ENCODE data around the gene NEK1. TPM values are rescaled to one million over a fixed set of nuclear protein-coding genes. Genes with fewer than 3 reads are reported as not detected.

NEK1 gene
- total RNA-seq, 1 experiment from 2014 or later, result 6.0 TPM

DNA sequence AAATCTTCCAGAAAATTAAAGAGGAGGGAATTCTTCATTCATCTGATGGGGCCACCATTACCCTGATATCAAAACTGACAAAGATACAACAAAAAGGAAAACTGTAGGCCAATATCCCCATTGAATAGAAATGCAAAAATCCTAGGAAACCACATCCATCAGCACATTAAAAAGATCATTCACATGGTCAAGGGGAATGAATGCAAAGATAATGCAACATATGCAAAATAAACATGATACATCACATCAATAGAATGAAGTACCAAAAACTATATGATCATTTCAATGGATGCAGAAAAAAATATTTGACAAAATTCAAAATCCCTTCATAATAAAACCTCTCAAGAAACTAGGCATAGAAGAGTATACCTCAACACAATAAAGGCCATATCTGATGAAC lies 232.7 kb downstream of the NEK1 start:
- DNase-seq, result no peak
- H3K9me3 Mint-ChIP-seq (ENCODE audit: low read depth, unreplicated experiment), result peaks cover 19% of the 10 kb centered on the region
- no peak overlapping the region for H3K27ac Mint-ChIP-seq (ENCODE audit: unreplicated experiment)
- peaks cover 5% of the 10 kb centered on the region for H3K4me1 Mint-ChIP-seq (ENCODE audit: low read depth, unreplicated experiment)
- no TSS peak for BruUV-seq (replicated peaks)
- H3K4me3 Mint-ChIP-seq (ENCODE audit: low read depth, unreplicated experiment), result no peak overlapping the region
- H3K27me3 Mint-ChIP-seq (ENCODE audit: unreplicated experiment), result no peaks in the 10 kb centered on the region
- TF ChIP-seq, protein P1, sequence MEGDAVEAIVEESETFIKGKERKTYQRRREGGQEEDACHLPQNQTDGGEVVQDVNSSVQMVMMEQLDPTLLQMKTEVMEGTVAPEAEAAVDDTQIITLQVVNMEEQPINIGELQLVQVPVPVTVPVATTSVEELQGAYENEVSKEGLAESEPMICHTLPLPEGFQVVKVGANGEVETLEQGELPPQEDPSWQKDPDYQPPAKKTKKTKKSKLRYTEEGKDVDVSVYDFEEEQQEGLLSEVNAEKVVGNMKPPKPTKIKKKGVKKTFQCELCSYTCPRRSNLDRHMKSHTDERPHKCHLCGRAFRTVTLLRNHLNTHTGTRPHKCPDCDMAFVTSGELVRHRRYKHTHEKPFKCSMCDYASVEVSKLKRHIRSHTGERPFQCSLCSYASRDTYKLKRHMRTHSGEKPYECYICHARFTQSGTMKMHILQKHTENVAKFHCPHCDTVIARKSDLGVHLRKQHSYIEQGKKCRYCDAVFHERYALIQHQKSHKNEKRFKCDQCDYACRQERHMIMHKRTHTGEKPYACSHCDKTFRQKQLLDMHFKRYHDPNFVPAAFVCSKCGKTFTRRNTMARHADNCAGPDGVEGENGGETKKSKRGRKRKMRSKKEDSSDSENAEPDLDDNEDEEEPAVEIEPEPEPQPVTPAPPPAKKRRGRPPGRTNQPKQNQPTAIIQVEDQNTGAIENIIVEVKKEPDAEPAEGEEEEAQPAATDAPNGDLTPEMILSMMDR (IDR thresholded peaks at IDR 0.05; ENCODE audit: unreplicated experiment), result no peak
- no peaks in the 10 kb centered on the region for H3K36me3 Mint-ChIP-seq (ENCODE audit: insufficient read depth, unreplicated experiment)
- CTCF ChIA-PET, result no interaction called here
- intact Hi-C loops (cut with micrococcal nuclease; ENCODE audit: unreplicated experiment), result no loop called here

GRCh38 chr4:169377367-169377766 lies 235.0 kb downstream of the NEK1 start:
- Mint-ChIP-seq H3K27me3 (ENCODE audit: unreplicated experiment) (no peaks in the 10 kb centered on the region), H3K9me3 (ENCODE audit: low read depth, unreplicated experiment) (peaks cover 19% of the 10 kb centered on the region), H3K27ac (ENCODE audit: unreplicated experiment) (no peak overlapping the region), H3K4me3 (ENCODE audit: low read depth, unreplicated experiment) (no peak overlapping the region), H3K36me3 (ENCODE audit: insufficient read depth, unreplicated experiment) (no peaks in the 10 kb centered on the region), H3K4me1 (ENCODE audit: low read depth, unreplicated experiment) (no peaks in the 10 kb centered on the region)
- CTCF ChIA-PET, result interaction anchor here (0.7 kb wide), 1 partner anchor 58 kb away, joined by 4 read pairs; no protein-coding TSS in a partner anchor
- TF ChIP-seq, protein P1 (IDR thresholded peaks at IDR 0.05; ENCODE audit: unreplicated experiment), result no peak
- intact Hi-C loops (cut with micrococcal nuclease; ENCODE audit: unreplicated experiment), result no loop called here
- no peak for DNase-seq
- BruUV-seq (replicated peaks), result no TSS peak

DNA sequence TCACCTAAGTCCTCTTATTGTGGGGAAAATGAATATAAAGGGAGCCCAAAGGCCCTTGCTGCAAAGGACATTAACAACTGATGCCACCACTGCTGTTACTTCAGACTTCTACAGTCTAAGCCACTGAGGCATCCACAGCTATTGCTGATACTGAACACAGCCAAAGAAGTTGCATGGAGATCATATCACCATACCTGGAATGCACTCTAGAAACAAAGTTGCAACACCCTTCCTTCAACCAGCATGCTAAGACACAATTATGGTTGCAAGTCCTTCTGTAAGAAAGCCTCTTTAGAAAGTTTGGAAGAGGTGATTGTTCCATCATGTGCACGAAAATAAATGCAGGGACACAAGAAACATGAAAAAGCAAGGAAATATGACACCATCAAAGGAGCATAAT lies 236.0 kb downstream of the NEK1 start:
- Mint-ChIP-seq H3K36me3 (ENCODE audit: insufficient read depth, unreplicated experiment) (no peaks in the 10 kb centered on the region), H3K9me3 (ENCODE audit: low read depth, unreplicated experiment) (peaks cover 18% of the 10 kb centered on the region), H3K4me1 (ENCODE audit: low read depth, unreplicated experiment) (no peaks in the 10 kb centered on the region), H3K27me3 (ENCODE audit: unreplicated experiment) (no peaks in the 10 kb centered on the region), H3K4me3 (ENCODE audit: low read depth, unreplicated experiment) (no peak overlapping the region), H3K27ac (ENCODE audit: unreplicated experiment) (no peak overlapping the region)
- CTCF ChIA-PET, result interaction anchor here (0.7 kb wide), 1 partner anchor 59 kb away, joined by 4 read pairs; no protein-coding TSS in a partner anchor
- TF ChIP-seq, protein P1 (IDR thresholded peaks at IDR 0.05; ENCODE audit: unreplicated experiment), result no peak
- no TSS peak for BruUV-seq (replicated peaks)
- intact Hi-C loops (cut with micrococcal nuclease; ENCODE audit: unreplicated experiment), result no loop called here
- DNase-seq, result no peak

GRCh38 chr4:169372791-169373190 lies 239.6 kb downstream of the NEK1 start:
- no peak for DNase-seq
- no peaks in the 10 kb centered on the region for H3K27me3 Mint-ChIP-seq (ENCODE audit: unreplicated experiment)
- no peaks in the 10 kb centered on the region for H3K36me3 Mint-ChIP-seq (ENCODE audit: insufficient read depth, unreplicated experiment)
- intact Hi-C loops (cut with micrococcal nuclease; ENCODE audit: unreplicated experiment), result no loop called here
- H3K4me1 Mint-ChIP-seq (ENCODE audit: low read depth, unreplicated experiment), result no peaks in the 10 kb centered on the region
- CTCF ChIA-PET, result no interaction called here
- no peak overlapping the region for H3K27ac Mint-ChIP-seq (ENCODE audit: unreplicated experiment)
- TF ChIP-seq, protein P1 (IDR thresholded peaks at IDR 0.05; ENCODE audit: unreplicated experiment), result no peak
- BruUV-seq (replicated peaks), result no TSS peak
- peaks cover 12% of the 10 kb centered on the region for H3K9me3 Mint-ChIP-seq (ENCODE audit: low read depth, unreplicated experiment)
- H3K4me3 Mint-ChIP-seq (ENCODE audit: low read depth, unreplicated experiment), result no peak overlapping the region
